MG63 (cell line): ENCODE data around the gene SPDYE2B. TPM values are rescaled to one million over a fixed set of nuclear protein-coding genes. Genes with fewer than 3 reads are reported as not detected.
"Not testable (repeated sequence)": the region's sequence is repeated elsewhere in the genome, so short reads cannot be mapped to it uniquely, and the experiment has no call there.

Source experiments
- DNase-seq: peaks from one replicate; pipeline ENCODE4 v3.0.0-alpha.2; 2020
- H3K27me3 ChIP-seq: fragments of 250-450 bp; sonication (Bioruptor Pico); 2 replicates; pipeline ENCODE4 v1.5.1; 2020; ENCODE audit warnings: mild to moderate bottlenecking, moderate library complexity
- H3K36me3 ChIP-seq: fragments of 250-450 bp; sonication (Bioruptor Pico); 2 replicates; pipeline ENCODE4 v1.5.1; 2020; ENCODE audit warnings: mild to moderate bottlenecking, moderate library complexity
- H3K4me3 ChIP-seq: fragments of 250-450 bp; sonication (Bioruptor Pico); 2 replicates; pipeline ENCODE4 v1.5.1; 2020; ENCODE audit warnings: mild to moderate bottlenecking, moderate library complexity
- H3K9me3 ChIP-seq: fragments of 250-450 bp; sonication (Bioruptor Pico); 2 replicates; pipeline ENCODE4 v1.5.1; 2020; ENCODE audit warnings: mild to moderate bottlenecking, moderate library complexity
- total RNA-seq: library from RNA; depleted of rRNA; stranded (reverse); fragments of >200 nt; shearing (Covaris generic); gene quantifications from 2 replicates; pipeline ENCODE4 v1.2.3, GENCODE V29; 2014; ENCODE audit warnings: low replicate concordance

SPDYE2B gene
- total RNA-seq, 1 experiment from 2014 or later, result not detected

DNA sequence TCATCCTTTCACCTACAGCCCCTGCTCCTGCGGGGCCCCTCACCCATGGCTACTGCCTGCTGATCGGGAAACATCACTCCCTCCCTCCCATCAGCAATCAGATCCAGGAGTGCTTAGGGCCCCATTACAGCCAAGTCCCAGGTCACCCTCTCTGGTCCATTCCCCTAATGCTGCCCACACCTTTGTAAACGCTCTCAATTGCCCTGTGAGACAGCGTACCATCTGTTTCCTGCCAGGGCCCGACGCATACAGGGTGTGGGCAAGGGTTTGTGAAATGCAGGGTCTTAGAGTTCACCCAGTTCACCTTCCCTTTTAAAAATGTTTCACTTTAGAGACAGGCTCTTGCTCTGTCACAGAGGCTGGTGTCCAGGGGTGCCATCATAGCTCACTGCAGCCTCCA lies 15.8 kb upstream of the SPDYE2B start:
- DNase-seq, H3K27me3 ChIP-seq, H3K9me3 ChIP-seq, H3K36me3 ChIP-seq, H3K4me3 ChIP-seq: not testable (repeated sequence)

DNA sequence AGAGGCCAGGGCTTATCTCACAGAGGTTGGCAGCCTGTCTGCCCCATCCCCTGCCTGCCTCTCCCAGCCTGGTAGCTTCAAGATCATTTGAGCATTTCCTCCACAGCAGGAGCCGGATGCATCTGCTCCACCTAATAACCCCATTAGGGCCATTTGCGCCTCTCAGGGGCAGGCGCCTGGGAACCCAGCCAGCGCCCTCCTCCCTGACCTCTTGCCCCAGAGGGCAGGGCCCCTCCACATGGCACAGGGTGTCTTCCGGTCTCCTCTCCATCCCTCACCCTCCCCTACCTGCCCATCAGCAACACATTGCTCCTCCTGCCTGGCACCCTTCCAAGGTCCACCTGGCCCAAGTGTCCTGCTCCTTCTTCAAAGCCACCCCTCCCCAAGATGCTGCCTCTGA lies 14.8 kb upstream of the SPDYE2B start:
- H3K27me3 ChIP-seq, H3K36me3 ChIP-seq, H3K9me3 ChIP-seq, H3K4me3 ChIP-seq, DNase-seq: not testable (repeated sequence)

GRCh38 chr7:102636956-102637355 lies 13.2 kb upstream of the SPDYE2B start:
- not testable (repeated sequence) for H3K9me3 ChIP-seq, H3K4me3 ChIP-seq, H3K36me3 ChIP-seq, H3K27me3 ChIP-seq, DNase-seq

- not testable (repeated sequence) for H3K4me3 ChIP-seq, H3K36me3 ChIP-seq, DNase-seq, H3K27me3 ChIP-seq, H3K9me3 ChIP-seq
Observed at GRCh38 chr7:102638848-102639247, 11.3 kb upstream of the SPDYE2B start.

- H3K36me3 ChIP-seq, H3K27me3 ChIP-seq, H3K9me3 ChIP-seq, H3K4me3 ChIP-seq, DNase-seq: not testable (repeated sequence)
Observed at GRCh38 chr7:102642691-102643090, 7.4 kb upstream of the SPDYE2B start, which contains the start of gene UPK3BL1. Gene UPK3BL1, minus strand, starts transcription at chr7:102642791. Its CDS starts 50 bp downstream, at chr7:102642741.

GRCh38 chr7:102643404-102643803 lies 6.7 kb upstream of the SPDYE2B start:
- not testable (repeated sequence) for H3K36me3 ChIP-seq, H3K4me3 ChIP-seq, H3K9me3 ChIP-seq, H3K27me3 ChIP-seq, DNase-seq

GRCh38 chr7:102647813-102648212 lies 2.3 kb upstream of the SPDYE2B start:
- H3K27me3 ChIP-seq, H3K9me3 ChIP-seq, H3K4me3 ChIP-seq, DNase-seq, H3K36me3 ChIP-seq: not testable (repeated sequence)

DNA sequence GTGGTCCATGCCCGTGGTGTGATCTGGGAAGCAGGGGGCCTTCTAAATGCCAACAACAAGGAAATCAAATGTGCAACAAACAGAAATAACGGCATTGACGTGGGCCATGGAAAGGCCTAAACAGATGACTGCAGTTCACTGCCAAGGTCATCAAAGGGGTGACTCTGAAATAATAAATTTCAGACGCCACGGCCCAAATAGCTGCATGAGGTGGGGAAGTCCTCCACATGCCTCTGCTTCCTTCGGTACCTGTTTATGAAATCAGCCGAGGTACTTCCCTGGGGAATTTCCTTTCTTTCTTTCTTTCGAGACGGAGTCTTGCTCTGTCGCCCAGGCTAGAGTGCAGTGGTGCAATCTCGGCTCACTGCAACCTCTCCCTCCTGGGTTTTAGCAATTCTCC lies 14.6 kb downstream of the SPDYE2B start:
- not testable (repeated sequence) for H3K36me3 ChIP-seq, H3K27me3 ChIP-seq, H3K4me3 ChIP-seq, H3K9me3 ChIP-seq, DNase-seq

DNA sequence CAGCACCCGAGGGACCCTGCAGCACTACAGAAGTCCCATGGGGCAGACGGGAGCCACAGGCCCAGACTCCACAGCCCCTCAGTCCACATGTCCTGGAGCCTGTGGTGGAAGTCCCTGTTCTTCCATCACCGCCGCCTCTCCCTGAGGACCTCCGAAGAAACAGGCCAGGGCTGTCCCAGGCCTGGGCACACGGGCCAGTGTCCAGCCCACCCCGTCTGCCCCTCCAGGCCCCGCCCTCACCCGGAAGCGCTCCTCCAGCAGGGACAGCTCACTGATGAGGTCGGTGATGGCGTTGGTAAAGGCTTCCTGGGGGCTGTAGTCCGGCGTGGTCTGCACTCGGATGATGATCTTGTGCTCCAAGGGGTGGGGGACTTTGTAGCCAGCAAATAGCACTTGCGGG lies 16.7 kb downstream of the SPDYE2B start:
- H3K36me3 ChIP-seq, H3K27me3 ChIP-seq, H3K9me3 ChIP-seq, H3K4me3 ChIP-seq, DNase-seq: not testable (repeated sequence)

DNA sequence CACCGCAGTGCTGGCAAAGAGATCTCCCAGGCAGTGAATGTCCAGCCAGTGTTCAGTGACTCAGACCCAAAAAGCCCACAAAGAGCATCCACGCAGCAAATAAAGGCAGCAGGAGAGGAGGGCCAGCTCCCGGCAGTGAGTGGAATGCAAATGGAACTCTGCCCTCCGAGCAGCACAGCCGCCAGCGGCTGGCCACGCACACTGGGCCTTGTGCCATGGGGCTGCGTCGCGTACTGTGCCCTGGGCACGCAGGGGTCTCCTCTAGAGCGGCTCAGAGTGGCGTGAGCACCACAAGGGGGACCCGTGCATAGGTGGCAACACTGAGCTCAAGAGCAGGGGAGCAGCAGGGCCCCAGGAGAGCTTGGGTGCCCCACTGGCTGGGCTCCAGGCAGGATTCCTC lies 17.4 kb downstream of the SPDYE2B start:
- H3K9me3 ChIP-seq, H3K27me3 ChIP-seq, H3K4me3 ChIP-seq, DNase-seq, H3K36me3 ChIP-seq: not testable (repeated sequence)

DNA sequence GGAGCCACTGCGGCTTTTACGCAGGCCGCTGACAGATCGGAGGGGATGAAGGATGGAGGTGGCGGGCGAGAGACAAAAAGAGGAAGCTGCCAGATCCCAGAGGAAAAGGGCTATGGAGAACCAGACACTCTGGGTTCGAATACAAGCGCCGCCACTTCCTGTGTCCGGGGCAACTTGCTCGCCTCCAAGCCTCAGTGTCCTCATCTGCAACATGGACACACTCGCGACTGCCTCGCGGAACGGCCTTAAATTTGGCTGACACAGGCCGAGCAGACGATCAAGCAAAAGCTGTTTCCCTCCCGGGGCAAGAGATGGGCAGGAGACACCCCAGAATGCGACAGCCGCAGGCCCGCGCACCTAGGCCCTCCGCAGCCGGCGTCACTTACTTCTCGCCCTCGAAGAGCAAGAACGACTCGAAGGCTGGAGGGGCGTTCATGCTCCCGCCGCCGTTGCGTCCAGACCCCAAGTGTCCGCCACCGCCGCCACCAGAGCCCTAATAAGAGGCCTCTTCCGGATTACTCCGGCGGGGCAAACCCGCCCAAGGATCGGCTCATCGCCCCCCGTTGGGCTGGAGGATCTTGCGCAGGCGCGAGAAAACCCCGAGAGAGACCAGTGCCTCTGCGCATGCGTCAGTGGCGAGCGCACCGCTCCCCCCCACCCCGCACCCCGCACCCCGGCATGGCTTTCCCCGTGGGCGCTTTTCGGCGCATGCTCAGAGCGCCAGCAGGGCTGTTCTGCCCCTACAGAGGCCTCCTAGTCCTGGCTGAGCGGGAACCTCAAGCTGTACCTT lies 21.2 kb downstream of the SPDYE2B start, which contains the start of gene POLR2J2:
Gene POLR2J2 (minus strand): TSS at position 498 of the 790 bp plus-strand sequence. CDS start 62 bp downstream, at position 436.
- H3K9me3 ChIP-seq, H3K36me3 ChIP-seq, H3K27me3 ChIP-seq: not testable (repeated sequence)
- H3K4me3 ChIP-seq, result peak within 1 kb of the TSS; percentile 66
- DNase-seq, result peak; percentile 90

DNA sequence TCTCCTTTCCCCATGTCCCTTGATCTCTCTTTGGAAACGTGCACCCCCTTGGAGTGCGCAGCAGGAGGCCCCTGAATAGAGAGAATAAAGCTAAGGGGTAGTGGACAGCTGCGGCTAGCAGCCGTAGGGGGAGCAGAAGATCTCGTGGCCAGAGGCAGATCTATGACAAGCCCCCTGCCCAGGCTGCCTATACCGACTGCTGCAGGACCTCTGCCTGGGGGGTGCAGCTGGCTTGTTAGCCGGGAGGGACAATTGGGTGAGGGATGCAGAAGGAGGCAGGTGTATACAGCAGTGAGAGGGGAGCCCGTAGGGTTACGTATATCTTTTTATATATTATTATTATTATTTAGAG lies 21.8 kb downstream of the SPDYE2B start:
- not testable (repeated sequence) for H3K36me3 ChIP-seq, H3K4me3 ChIP-seq, H3K9me3 ChIP-seq, DNase-seq, H3K27me3 ChIP-seq

GRCh38 chr7:102673447-102674067 lies 23.4 kb downstream of the SPDYE2B start:
- DNase-seq, H3K4me3 ChIP-seq, H3K9me3 ChIP-seq, H3K36me3 ChIP-seq, H3K27me3 ChIP-seq: not testable (repeated sequence)

GRCh38 chr7:102675545-102675944 lies 25.4 kb downstream of the SPDYE2B start:
- not testable (repeated sequence) for H3K27me3 ChIP-seq, H3K9me3 ChIP-seq, DNase-seq, H3K36me3 ChIP-seq, H3K4me3 ChIP-seq

DNA sequence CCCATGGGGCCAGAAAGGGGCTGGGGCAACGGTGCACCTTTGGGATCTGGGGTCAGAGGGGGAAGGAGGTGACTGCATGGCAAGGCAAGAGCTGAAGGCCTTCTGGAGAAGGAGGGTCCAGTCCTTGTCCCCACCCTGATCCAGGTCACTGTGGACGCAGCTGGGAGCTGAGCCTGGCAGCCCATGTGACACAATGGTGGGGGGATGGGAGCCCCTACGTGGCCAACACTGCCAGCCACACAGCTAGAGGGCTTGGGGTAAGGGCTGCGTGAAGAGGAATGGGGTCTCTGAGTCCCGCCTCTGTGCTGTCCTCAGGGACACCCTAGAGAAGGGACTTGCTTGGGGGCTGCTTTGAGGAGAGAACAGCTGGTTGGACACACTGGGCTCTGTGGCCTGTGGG lies 30.7 kb downstream of the SPDYE2B start:
- H3K27me3 ChIP-seq, H3K36me3 ChIP-seq, DNase-seq, H3K4me3 ChIP-seq, H3K9me3 ChIP-seq: not testable (repeated sequence)

DNA sequence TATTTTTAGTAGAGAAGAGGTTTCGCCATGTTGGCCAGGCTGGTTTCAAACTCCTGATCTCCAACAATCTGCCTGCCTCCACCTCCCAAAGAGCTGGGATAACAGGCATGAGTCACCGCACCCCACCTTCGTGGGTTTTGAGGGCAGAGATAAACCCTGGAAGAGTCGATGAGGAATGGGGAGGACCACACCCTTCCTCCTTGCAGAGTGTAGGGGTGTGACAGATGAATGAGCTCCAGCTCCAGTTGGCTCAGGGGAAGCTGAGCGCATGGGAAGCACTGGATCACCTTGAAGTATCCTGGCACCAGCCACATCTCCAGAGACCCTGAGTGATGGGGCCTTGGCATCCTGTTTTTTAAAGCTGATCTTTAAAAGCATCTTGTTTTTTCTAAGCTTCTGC lies 32.4 kb downstream of the SPDYE2B start:
- DNase-seq, H3K27me3 ChIP-seq, H3K9me3 ChIP-seq, H3K36me3 ChIP-seq, H3K4me3 ChIP-seq: not testable (repeated sequence)

DNA sequence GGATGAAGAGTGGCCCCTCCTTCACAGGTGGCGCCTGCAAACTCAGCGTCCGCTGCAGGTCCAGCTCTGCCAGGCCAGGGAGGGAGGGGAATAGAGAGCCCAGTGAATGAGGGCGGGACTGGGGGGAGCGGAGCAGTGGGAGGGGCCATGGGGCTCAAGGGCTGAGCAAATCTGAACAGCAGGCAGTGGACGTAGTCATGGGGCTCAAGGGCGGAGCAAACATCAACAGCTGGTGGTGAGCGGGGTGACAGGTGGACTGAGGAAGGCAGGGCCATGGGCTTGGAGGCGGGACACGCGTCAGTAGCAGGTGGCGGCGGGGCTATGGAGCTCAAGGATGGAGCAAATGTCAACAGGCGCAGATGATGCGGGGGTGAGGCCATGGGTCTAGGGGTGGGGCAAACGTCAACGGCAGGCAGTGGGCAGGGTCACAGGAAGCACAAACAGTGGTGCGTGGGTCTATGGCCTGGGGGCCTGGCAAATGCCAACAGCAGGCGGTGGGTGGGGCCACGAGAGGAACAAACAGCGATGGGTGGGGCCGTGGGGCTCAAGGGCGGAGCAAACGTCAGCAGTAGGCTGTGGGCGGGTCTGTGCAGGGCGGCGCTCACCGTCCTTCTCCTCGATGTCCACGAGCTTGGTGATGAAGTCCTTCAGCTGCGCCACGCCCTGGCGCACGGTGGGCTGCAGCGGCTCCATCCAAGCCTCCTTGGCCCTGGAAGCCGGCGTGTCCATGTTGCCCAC lies 38.3 kb downstream of the SPDYE2B start:
- H3K9me3 ChIP-seq, H3K27me3 ChIP-seq, H3K4me3 ChIP-seq, DNase-seq, H3K36me3 ChIP-seq: not testable (repeated sequence)
